ENCODE results near the gene CNTN4.
"Not testable (repeated sequence)": the region's sequence is repeated elsewhere in the genome, so short reads cannot be mapped to it uniquely, and the experiment has no call there.

The CNTN4 gene

DNA sequence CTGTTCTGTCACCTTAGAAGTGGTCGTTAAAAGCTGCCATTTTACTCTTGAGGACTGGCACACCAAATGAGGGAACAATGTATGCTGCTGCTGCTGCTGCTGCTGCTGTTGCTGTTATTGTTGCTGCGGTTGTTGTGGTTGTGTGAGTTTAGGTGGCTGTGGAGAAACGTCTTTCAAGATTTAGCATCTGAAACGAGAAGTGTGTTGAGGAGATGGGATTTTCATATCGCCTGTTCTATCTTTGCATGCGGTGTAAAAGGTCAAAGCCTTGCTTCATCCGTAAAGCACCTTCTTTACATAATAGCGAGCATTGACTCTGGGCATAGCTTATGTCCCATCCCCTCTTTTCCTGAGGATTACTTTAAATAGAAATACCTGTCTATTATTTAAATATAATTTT is 428.7 kb downstream of the CNTN4 start:
- DNase-seq: not testable (repeated sequence)

DNA sequence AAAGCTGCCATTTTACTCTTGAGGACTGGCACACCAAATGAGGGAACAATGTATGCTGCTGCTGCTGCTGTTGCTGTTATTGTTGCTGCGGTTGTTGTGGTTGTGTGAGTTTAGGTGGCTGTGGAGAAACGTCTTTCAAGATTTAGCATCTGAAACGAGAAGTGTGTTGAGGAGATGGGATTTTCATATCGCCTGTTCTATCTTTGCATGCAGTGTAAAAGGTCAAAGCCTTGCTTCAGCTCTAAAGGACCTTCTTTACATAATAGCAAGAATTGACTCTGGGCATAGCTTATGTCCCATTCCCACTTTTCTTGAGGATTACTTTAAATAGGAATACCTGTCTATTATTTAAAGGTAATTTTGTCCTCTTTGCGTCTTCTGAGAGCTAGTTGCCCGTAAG is 436.1 kb downstream of the CNTN4 start:
- DNase-seq: not testable (repeated sequence)

DNA sequence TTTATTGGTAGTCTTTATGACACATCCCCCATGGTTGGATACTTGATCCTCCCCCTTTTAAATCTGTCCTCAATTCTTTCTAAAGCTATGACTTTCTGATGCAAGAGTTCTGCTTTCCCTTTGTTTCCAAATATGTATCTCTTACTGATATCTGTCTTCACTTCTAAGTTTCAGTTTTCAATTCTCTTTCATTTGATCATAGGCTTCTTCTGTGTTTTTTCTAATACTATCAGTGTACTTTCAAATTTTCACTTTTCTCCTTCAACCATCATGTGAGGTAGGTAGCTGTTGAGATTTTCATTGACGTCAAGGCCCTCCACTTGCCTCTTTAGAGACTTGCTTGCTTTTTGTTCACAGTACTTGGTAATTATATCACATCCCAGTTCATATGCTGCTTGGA is 436.5 kb downstream of the CNTN4 start:
- no peak for DNase-seq

DNA sequence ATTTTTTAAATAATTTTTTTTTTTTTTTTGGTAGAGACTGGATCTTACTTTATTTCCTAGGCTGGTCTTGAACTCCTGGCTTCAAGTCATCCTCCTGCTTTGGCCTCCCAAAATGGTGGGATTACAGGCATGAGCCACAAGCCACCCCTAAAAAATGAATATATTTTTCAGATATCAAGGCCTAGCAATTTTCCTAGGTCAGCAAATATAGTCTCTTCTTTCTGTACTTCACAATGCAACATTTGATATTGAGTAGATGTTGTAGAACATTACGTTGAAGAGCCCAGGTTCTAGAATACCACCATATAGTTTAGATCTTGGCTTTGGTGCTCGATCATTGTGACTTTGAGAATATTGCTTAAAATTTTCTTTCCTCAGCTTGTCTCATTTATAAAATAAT is 437.9 kb downstream of the CNTN4 start:
- DNase-seq: no peak

DNA sequence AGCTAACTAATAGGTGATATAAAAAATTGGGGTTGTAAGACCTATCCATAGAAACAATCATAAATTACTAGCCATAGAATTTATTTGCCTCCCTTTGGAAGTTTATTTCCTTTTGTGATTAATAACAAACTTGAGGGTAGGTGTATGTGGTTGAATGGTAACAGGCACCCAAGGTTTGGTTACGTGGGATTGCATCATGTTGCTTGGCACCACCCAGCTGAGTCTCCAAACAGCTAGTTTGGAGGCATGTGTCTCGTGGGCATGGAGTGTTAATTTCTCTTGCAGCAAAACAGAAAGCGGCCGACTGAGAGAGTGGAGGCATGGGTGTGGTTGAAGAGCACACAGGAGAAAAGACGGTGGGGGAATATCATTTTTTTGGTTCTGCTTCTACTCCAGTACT is 441.4 kb downstream of the CNTN4 start:
- DNase-seq: no peak

GRCh38 chr3:2543247-2543646 is 444.6 kb downstream of the CNTN4 start:
- no peak for DNase-seq

DNA sequence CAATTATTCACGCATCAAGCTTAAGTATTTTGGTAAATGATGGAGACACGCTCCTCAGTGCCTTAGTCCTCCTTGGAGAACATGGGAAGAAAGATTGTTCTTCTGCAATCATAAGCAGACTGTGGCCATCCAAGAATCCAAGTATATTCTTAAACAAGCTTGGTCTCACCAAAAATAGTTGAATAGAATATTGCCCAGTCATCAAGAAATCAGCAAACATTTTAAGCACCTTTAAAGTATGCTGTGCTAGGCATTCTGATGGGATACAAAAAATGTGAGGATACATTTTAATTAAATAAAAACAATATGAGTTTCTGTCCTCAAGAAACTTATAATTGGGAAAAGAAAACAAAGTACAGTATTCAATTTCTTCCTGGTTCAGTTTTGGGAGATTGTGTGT is 445.5 kb downstream of the CNTN4 start:
- no peak for DNase-seq

DNA sequence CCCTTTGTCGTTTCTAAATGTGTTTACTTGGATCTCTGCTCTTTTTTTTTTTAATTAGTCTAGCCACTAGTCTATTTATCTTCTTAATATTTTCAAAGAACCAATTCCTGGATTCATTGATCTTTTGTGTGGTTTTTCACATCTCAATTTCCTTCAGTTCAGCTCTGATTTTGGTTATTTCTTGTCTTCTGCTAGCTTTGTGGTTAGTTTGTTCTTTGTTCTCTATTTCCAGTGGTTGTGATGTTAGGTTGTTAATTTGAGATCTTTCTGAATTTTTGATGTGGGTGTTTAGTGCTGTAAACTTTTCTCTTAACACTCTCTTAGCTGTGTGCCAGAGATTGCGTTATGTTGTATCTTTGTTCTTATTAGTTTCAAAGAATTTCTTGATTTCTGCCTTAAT is 446.1 kb downstream of the CNTN4 start:
- DNase-seq: no peak

GRCh38 chr3:2547049-2547448 is 448.4 kb downstream of the CNTN4 start:
- DNase-seq: no peak

- no peak for DNase-seq
Observed at GRCh38 chr3:2554656-2555055, 456.0 kb downstream of the CNTN4 start.

DNA sequence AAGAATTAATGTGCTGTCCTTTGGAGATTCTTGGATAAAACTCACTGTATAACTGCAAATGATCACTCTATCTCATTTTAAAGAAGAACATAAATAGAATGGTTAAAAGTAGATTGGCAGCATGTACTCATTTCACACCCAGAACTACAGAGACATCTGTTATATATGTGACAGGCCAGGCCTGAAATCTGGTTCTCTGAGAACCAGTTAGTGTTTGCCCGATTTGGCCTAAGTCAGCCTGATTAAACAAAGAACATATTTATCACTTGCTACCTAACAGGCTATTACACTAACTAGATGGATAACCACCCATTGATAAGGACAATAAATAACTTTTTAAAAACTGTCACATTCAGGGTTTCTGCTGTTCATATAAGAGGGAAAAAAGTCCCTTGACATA is 460.1 kb downstream of the CNTN4 start:
- DNase-seq: no peak

GRCh38 chr3:2567451-2567850 is 468.8 kb downstream of the CNTN4 start:
- DNase-seq: no peak

DNA sequence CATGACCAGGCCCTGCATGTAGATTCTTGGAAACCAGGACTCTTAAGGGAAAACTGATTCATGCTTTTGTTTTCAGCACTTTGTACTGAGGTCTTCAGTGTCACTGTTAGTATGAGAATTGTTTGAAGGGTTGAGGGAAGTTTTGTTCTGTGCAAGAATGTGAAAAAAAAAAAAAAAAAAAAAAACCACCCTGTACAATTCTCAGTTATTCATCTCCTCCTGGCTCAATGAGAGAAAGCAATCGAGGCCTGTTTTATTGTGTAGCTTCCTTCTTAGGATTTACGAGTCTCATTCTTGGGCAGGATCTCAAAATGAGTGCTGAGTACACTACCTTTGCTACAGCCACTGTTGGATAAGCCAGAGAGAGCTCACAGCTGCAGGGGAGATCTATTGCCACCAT is 469.5 kb downstream of the CNTN4 start:
- no peak for DNase-seq

GRCh38 chr3:2568929-2569328 is 470.3 kb downstream of the CNTN4 start:
- DNase-seq: no peak

GRCh38 chr3:2577571-2577970 is 478.9 kb downstream of the CNTN4 start:
- DNase-seq: no peak

DNA sequence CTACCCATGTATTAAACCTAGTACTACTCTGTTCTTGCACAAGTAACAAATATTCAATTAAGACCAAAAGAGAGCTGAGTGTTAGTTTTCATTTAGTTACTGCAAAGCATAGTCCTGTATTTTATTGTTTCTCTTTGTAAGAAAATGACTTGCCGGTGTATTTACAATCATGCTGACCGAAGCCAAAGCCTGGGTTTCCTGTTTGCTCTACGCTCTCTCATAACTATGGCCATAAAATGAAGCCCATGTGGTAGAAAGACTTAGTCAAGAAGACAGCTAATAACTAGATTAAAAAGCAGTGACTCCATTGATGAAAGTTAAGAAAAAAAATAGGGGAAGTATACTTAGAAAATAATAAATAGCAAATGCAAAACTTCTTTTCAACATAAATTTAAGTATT is 479.9 kb downstream of the CNTN4 start:
- no peak for DNase-seq

DNA sequence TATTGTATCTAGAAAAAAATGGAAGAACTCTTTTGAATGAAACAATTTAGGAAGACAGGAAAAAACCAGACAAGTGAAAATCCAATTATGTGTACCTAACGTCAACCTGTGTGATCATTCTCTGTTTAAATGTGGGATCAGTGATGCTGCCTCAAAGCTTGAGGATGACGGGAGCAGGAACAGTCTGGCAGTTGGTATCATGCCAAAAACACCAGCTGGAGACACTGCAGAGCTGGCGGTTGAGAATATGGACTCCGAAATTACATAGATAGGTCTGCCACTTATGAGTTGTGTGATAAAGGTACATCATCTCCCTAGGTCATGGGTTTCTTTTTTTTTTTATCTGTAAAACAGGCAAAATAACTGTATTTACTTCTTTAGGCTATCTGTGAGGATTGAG is 480.5 kb downstream of the CNTN4 start:
- DNase-seq: no peak

GRCh38 chr3:2583046-2583445 is 484.4 kb downstream of the CNTN4 start:
- DNase-seq: no peak

- DNase-seq: no peak
Observed at GRCh38 chr3:2589336-2589969, 490.8 kb downstream of the CNTN4 start.

- DNase-seq: no peak
Observed at GRCh38 chr3:2595486-2595885, 496.8 kb downstream of the CNTN4 start.

- no peak for DNase-seq
Observed at GRCh38 chr3:2597615-2598014, 498.9 kb downstream of the CNTN4 start.

DNA sequence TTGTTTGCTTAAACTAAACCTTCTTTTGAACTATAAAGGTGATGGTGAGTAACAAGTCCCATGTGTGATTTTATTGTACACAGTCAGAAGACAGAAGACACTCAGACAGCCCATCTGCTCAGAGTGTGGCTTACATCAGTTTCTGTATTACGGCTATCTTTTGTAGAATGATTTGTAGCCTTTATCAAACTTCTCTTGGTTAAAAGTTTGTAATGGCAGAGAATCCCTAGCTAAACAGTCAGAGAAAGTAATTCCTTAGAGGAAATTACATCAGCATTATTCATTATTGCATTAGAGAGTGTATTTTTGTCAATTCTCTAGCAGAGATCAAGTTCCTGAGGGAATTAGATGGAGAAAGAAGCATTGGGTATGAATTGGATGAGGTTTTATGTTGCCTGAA is 500.8 kb downstream of the CNTN4 start:
- DNase-seq: no peak

GRCh38 chr3:2603692-2604289 is 505.1 kb downstream of the CNTN4 start:
- no peak for DNase-seq

GRCh38 chr3:2614578-2614977 is 515.9 kb downstream of the CNTN4 start:
- no peak for DNase-seq

GRCh38 chr3:2615080-2615479 is 516.4 kb downstream of the CNTN4 start:
- DNase-seq: no peak
